ENCODE results near the gene PLCL2.
A peak's percentile ranks its signal among the peaks of the same experiment; 100 is the strongest.

The PLCL2 gene

DNA sequence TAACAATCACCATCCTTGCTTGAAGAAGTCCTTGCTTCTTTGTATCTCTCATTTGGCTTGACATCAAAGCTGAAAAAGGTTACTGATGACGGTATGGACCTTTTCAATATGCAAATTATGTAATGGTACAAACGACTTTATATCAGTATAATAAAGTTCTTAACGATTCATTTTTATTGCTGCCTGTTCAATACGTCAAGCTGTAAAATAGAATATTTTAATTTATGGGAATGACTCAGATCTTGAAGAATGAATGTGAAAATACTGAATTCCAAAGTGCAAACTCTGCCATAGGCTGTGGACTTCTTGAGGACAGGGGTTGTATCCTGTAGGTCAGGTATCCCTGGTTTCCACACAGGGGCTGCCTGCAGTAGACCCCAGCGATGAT lies 156.2 kb downstream of the PLCL2 start:
- no peak for DNase-seq (ENCODE audit: low read depth, low spot score)

DNA sequence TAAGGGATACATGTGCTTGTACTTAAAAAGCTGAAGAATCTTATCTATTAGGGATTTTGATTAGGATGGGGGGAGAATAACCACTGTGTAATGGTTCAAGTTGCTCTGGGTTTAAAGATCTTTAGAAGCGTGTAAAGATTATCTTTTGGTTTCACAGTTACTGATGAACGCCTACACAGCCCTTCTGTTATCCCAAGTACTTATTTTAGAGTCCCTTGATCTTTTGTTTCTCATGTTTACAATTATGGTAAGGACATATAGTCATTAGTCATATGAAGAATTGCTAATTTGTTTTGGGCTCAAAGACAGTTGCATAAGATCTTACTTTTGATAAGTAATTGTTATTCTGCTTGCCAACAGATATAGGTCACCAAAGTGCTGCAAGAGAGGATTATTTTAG lies 160.1 kb downstream of the PLCL2 start:
- no peak for DNase-seq (ENCODE audit: low read depth, low spot score)

DNA sequence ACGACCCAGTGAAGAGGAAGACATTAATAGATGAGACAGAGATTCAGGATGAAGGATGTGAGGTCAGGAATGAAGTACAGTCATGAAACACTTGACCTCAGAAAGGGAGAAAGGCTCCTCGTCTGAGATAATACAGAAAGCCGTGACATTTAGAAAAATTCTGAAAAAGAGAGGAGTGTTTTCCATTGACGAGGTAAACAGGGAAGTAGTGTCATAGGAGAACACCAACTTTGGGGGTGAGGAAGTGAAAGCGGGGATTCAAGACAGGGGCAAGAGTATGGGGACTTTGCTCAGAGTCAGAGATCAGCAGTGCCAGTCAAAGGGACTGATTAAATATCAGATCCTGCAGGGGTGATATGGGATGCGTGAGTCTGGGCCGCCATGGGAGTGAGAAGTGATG lies 160.9 kb downstream of the PLCL2 start:
- DNase-seq (ENCODE audit: low read depth, low spot score), result no peak

DNA sequence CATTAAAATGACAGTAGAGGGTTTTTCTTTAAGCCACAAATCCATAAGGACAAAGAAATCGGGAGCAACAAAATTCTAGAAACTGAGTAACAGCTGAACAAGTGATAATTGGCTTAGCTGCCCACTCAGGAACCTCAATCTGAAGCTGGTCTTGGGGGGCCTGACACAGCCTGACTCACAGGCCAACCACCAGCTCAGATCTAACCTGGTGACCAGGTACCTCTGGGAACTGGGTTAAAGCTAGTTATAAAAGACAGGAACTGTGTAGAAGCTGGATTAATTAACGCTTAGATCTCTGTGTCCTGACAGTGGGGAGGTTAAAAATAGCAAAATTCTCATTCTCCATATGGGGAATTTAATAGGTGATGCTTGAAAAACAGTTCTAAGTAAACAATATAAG lies 161.9 kb downstream of the PLCL2 start:
- no peak for DNase-seq (ENCODE audit: low read depth, low spot score)

DNA sequence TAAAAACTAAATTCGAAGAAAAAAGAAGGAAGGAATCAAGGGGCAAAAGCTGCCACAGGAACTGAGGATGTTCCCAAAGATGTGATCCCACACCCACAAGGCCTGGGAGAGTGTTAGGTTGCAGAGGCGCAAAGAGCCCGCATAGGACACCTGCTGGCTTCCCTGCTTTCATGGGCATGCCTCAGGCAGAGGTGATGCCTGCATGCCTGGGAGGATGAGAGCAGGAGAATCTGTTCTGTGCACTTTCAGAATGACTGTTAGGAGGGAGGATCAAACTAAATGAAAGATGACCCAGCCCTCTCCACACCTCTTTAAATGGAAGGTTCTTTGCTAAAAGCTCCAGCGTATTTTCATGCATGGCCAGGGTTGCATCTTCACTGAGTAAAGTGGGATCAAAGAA lies 162.4 kb downstream of the PLCL2 start:
- no peak for DNase-seq (ENCODE audit: low read depth, low spot score)

DNA sequence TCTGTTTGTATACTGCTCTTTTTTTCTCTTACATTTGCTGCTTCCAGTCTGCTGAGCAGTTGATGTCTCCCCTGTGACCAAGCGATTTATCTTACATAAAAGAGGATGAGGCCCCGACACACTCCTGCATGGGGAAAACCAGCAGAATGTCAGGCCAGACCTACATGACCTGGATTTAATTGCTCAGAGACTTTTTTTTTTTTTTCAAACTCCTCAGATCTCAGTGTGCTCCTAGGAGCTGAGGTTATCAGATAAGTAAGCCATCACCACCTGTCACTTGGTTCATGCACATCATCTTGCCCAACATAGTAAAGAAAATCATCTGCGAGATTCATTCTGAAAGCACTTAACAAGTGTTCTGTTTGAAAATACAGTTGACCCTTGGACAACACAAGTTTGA lies 163.1 kb downstream of the PLCL2 start:
- DNase-seq (ENCODE audit: low read depth, low spot score), result no peak

DNA sequence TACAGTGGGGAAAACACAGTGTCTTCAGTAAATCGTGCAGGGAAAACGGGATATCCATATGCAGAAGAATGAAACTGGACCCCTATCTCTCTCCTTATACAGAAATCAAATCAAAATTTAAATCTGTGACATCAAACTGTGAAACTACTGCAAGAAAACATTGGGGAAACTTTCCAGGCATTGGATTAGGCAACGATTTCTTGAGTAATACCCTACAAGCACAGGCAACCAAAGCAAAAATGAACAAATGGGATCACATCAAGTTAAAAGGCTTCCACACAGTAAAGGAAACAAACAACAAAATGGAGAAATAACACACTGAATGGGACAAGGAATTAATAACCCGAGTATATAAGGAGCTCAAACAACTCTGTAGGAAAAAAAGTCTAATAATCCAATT lies 165.3 kb downstream of the PLCL2 start:
- DNase-seq (ENCODE audit: low read depth, low spot score), result no peak

DNA sequence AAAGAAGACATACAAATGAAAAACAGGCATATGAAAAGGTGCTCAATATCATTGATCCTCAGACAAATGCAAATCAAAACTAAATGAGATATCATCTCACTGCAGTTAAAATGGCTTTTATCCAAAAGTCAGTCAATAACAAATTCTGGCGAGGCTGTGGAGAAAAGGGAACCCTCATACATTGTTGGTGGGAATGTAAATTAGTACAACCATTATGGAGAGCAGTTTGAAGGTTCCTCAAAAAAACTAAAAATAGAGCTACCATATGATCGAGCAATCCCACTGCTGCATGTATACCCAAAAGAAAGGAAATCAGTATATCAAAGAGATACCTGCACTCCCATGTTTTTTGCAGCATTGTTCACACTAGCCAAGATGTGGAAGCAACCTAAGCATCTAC lies 165.8 kb downstream of the PLCL2 start:
- no peak for DNase-seq (ENCODE audit: low read depth, low spot score)

DNA sequence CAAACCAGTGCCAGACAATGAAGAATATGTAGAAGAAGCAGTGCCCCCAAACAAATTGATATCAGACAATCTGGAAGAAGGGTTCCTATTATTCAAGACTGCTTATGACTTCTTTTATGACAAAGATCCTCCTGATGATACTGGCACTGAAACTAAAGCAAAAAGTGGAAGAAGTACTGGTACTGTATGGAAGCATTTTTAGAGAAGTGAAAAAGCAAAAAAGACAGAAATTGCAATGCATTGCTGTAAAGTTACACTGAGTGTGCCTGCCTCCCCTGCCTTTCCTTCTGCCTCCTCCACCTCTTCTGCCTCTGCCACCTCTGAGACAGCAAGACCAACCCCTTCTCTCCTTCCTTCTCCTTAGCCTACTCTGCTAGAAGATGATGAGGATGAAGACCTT lies 167.6 kb downstream of the PLCL2 start:
- DNase-seq (ENCODE audit: low read depth, low spot score), result no peak

DNA sequence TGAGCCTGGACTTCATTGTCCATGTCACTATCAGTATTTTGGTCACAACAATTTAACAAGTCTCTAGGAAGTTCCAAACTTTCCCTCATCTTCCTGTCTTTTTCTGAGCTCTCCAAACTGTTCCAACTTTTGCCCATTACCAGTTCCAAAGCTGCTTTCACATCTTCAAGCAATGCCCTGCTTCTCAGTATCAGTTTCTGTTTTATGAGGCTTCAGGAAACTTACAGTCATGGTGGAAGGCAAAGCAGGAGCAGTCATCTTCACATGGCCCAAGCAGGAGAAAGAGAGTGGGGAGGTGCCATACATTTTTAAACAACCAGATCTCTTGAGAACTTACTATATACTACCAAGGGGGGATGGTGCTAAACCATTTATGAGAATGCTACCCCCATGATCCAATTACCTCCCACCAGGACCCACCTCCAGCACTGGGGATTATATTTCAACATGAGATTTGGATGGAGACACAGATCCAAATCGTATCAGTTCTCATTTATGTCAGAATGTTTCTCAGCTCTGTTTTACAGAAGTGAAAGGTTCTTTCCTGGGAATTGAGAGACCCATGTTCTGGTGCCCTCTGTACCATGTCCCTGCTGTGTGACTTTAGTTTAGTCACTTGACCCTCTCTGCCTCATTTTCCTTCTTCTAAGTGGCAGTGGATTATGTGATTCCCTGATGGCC lies 169.7 kb downstream of the PLCL2 start:
- DNase-seq (ENCODE audit: low read depth, low spot score), result no peak

DNA sequence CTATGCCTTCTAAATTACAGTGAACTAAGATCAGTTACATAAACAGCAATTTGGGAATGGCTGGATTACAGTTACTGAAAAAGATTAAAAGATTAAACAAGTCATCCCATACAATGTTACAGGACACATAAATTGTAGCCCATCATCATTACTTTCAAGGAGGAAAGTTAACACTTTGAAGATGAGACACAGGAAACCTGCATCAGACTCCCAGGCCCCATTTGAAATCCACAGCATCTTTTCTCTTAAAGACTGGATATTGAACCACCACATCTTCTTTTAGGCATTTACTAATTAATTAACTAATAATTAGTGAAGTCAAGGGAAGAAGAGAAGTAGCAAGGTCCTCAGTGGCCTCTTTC lies 170.2 kb downstream of the PLCL2 start:
- DNase-seq (ENCODE audit: low read depth, low spot score), result no peak

DNA sequence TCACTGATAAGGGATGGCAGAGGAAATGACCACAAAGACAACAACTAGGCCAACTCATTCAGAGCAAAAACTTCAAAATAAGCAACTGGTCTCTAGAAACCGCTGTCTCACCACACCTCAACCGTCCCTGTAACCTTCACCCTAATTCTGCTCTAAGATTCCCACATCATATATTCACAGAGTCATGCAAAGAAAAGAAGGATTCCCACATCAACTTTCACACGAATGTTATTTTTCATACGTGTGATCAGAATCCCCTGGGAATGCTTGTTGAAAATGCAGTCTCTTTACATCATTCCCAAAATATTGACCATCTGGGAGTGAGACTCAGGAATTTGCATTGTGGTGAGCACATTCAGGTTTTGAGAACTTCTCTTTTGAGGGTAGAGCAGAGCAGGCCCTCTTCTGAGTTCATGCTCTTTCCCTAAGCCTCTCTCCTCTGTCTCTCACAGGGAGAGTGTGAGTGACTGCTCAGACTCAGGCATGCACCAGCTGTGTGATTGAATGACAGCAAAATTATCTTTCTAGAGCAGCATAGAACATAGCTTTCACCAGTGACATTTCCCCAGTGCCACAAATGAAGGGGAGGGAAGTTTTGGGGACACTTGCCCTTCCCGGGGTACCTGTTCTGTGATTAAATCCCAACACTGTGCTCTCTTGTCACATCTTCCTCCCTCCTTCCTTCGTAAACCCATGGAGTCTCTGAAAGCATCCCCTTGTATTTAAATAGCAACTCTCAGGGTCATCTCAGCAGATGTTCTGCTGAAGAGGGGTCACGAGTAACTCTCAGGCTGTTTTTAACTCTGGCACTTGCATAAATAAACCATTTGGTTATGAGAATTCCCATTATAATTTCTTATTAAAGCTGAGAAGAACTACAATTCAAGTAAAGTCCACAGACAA lies 170.9 kb downstream of the PLCL2 start:
- DNase-seq (ENCODE audit: low read depth, low spot score), result no peak

DNA sequence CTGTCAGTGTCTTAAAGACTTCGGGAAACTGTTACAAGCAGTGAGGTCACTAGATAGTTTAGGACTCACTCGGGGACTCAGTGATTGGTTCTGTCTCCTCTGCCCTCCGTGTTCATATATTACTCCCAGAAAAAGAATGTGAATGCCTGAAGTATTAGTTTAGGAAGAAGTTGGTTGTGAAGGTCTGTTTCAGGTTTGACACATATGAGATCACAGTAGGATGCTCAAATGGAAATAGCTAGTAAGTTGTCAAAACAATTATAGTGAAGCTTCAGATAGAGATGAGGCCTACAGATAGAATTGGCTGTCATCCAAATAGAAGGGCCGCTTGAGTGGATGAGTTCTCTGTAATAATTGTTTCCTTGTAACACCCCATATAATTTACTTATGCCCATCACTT lies 172.6 kb downstream of the PLCL2 start:
- DNase-seq (ENCODE audit: low read depth, low spot score), result no peak

DNA sequence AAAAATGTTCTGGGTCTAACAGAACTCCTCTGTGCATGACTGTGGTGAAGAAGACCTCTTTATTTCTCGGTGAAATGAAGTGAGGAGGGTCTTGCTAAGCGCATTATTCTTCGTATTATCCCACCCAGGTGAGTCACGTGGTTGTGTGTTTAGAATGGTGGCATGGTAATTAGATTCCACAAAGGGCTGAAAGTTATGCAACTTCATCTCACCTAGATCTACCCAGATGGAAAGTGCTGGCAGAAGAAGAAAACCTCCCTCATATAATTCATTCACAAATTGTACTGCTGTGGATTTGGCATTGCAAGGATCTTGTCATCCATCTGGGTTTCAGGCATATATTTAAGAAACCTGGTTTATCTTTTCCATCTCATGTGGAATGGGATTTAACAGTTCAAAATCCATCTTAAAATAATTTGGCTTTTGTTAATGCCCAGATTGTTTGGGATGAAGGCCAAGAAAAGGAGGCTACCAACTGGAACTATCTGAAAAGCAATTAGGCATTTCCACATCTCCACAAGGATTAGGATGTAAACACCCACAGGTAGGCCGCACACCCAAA lies 175.3 kb downstream of the PLCL2 start:
- no peak for DNase-seq (ENCODE audit: low read depth, low spot score)

DNA sequence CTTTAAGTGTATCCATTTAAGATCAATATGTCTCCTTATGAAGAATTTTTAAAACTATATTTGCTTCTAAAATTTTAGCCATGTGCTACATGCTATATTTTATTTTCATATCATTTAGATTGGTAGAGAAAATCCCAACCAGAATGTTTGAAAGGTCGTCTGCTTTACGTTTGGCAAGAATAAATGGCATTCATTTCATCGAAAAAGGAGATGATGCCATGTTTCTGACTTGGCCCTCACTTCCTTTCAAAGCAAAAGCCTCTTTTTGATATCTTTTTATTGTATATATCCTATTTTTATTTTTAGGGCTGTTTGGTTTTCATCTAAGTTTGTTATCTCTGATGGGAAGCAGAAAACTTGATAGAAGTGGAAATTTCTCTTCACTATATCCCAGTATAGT lies 176.2 kb downstream of the PLCL2 start:
- DNase-seq (ENCODE audit: low read depth, low spot score), result no peak

DNA sequence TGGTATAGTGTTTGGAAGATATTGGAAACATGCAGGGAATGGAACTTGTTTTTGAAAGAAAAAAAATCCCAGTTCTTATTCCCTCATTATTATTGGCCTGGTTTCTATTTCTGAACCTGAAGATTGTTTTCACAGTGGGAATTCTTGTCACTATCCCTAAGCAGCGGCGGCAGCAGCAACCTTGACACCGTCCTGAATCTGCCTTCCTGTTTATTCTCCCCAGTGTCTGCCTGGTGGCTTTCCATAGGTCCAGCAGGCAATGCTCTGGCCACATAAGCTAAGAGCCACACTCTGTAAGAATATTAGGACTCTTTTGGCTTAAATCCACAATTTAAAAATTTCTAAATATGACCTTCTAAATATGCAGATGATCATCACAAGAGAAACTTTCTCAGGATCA lies 178.0 kb downstream of the PLCL2 start:
- DNase-seq (ENCODE audit: low read depth, low spot score), result no peak

DNA sequence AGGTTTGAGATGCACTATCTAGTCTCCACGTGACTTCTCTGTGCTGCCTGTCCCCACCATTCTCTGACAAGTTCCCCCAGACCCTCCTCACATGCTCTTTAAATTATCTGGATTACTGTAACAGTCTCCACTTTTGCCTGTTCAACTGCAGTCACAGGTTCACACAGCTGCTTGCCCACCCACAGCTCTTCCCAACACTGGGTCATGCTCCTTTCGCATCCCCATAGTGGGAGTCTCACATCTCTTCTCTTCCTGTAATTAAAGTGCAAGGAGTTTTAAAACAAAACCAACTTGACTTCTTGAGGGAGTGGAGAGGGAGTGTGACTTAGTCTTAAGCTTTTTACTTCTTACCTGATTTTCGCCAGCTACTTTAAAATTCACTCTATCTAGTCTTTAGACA lies 178.8 kb downstream of the PLCL2 start:
- DNase-seq (ENCODE audit: low read depth, low spot score), result no peak

DNA sequence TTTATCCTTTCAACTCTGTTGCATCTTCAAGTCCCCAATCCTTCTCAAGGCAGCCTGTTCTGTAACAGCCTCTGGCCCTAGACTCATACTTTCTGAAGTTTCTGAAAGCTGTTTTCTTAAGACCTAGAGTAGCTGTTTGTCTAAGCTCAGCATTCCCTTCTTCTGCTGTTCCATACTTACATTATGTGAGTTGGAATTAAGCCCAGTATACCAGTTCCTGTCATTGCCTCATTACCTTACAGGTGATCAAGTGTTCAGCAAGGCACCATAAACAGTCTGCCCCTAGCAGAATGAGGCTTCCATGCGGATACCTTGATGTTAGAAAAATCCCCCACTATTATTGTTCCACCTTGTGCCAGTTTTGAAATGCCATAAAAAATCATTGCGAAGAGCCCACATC lies 180.6 kb downstream of the PLCL2 start:
- DNase-seq (ENCODE audit: low read depth, low spot score), result no peak

DNA sequence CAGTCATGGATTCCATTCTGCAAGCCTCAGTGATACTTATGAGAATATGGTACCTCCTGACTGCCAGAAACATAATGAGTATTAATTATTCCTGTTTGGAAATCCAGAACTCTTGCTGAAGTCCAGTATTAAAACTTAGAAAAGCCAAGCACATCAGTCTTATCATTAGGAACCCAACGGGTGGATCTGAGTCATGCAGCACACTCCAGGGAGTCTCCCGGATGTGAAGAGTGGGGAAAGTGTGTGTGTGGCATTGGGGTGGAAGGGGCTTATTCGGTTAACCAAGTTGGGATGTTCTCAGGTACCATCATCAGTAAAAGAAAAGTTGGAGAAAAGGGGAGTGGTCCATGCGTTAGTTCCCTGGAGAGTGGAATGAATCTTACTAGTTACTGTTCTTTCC lies 181.1 kb downstream of the PLCL2 start:
- no peak for DNase-seq (ENCODE audit: low read depth, low spot score)

DNA sequence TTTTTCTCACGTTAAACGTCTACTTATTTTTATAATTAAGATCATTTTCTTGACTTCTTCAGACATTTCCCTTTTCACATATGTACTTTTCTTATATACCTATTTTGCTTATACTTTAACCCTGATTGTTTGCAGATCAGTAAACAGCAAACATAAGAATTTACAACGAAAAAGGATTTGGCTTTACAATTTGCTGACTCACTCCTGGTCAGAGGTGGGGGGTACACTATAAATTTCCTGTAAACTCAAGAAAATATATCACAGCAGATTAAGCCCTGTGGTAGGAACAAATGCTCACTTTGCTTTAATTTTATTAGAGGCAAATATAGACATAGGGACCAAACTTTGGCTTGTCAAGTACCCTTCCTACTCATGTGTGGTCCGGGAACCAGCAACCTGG lies 185.0 kb downstream of the PLCL2 start:
- no peak for DNase-seq (ENCODE audit: low read depth, low spot score)

DNA sequence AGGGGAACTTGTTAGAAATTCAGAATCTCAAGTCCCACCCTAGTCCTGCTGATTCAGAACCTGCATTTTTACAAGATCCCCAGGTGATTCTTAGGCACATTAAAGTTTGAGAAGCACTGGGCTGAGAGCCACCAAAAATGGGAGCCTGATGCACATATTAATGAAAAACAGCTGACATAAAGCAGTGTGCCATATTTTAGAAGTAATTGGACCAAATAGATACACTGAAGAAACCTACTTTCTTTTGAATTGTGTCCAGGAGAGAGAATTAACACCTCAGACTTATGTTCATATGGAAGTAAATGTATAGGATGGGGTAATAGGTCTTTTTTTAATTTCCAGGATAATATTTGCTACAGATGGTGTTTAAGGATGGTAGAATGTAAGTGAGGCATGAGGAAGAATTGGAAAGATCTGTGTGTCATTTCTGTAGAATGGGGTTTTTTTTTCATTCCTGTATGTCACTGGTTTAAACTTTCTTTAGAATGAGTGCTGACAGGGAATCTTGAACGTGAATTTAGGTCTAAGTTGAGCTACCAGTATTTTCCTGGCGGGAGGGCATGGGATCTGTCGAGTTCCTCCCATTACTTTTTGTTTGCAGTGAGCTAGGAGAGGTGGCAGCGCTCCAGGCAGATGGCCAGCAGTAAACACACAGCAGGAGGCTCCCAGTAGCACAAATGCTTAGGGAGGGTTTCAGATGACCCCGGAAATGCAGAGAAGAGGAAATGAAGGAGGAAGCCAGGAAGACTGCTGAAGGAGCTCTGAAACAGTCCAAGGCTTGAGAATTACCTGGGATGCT lies 185.6 kb downstream of the PLCL2 start:
- peak; percentile 65 for DNase-seq (ENCODE audit: low read depth, low spot score)

DNA sequence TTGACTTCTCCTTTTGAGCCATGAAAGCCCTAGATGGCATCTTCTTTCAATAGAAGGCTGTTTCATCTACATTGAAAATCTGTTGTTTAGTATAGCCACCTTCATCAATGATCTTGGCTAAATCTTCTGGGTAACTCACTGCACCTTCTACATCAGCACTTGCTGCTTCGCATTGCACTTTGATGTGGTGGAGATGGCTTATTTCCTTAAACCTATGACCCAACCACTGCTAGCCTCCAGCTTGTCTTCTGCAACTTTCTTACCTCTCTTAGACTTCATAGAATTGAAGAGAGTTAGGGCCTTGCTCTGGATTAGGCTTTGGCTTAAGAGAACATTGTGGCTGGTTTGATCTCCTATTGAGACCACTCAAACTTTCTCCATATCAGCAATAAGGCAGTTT lies 189.8 kb downstream of the PLCL2 start:
- DNase-seq (ENCODE audit: low read depth, low spot score), result no peak

Measured in smooth muscle cell of the brain vasculature (primary cell).